ENCODE measurements around the gene CLIC4.
"Not testable (repeated sequence)": the region's sequence is repeated elsewhere in the genome, so short reads cannot be mapped to it uniquely, and the experiment has no call there.

The CLIC4 gene

GRCh38 chr1:24713176-24713575, 32.1 kb upstream of the CLIC4 start:
- no peak for FAIRE-seq
- no peak for TF ChIP-seq CTCF (IDR thresholded peaks at IDR 0.05; ENCODE audit: insufficient read depth, missing control alignments)
- DNase-seq (ENCODE audit: insufficient read length, low spot score): no peak

- DNase-seq (ENCODE audit: insufficient read length, low spot score) (no peak), FAIRE-seq (no peak)
- no peak for TF ChIP-seq CTCF (IDR thresholded peaks at IDR 0.05; ENCODE audit: insufficient read depth, missing control alignments)
These were observed 31.5 kb upstream of the CLIC4 start for GRCh38 chr1:24713736-24714135.

GRCh38 chr1:24714859-24715520, 30.3 kb upstream of the CLIC4 start:
- DNase-seq (ENCODE audit: insufficient read length, low spot score) (no peak), FAIRE-seq (no peak)

GRCh38 chr1:24715658-24716057, 29.6 kb upstream of the CLIC4 start:
- no peak for FAIRE-seq

More at GRCh38 chr1:24714859-24715520, 30.3 kb upstream of the CLIC4 start:
- no peak for TF ChIP-seq CTCF (IDR thresholded peaks at IDR 0.05; ENCODE audit: insufficient read depth, missing control alignments)

GRCh38 chr1:24717887-24718650, 27.2 kb upstream of the CLIC4 start:
- DNase-seq (ENCODE audit: insufficient read length, low spot score) (no peak), FAIRE-seq (no peak)
- TF ChIP-seq CTCF (IDR thresholded peaks at IDR 0.05; ENCODE audit: insufficient read depth, missing control alignments): no peak

More at GRCh38 chr1:24715658-24716057, 29.6 kb upstream of the CLIC4 start:
- no peak for TF ChIP-seq CTCF (IDR thresholded peaks at IDR 0.05; ENCODE audit: insufficient read depth, missing control alignments)
- DNase-seq (ENCODE audit: insufficient read length, low spot score): no peak

GRCh38 chr1:24720152-24720551, 25.1 kb upstream of the CLIC4 start:
- no peak for TF ChIP-seq CTCF (IDR thresholded peaks at IDR 0.05; ENCODE audit: insufficient read depth, missing control alignments)
- DNase-seq (ENCODE audit: insufficient read length, low spot score) (no peak), FAIRE-seq (no peak)

- FAIRE-seq (no peak), DNase-seq (ENCODE audit: insufficient read length, low spot score) (no peak)
- TF ChIP-seq CTCF (IDR thresholded peaks at IDR 0.05; ENCODE audit: insufficient read depth, missing control alignments): no peak
These were observed 23.7 kb upstream of the CLIC4 start for GRCh38 chr1:24721533-24721932.

- FAIRE-seq; DNase-seq (ENCODE audit: insufficient read length, low spot score): not testable (repeated sequence)
These were observed 22.9 kb upstream of the CLIC4 start for GRCh38 chr1:24722073-24723035.
